Osteoblast (primary cell): ENCODE results near the gene CTNNA2. TPM values are rescaled to one million over a fixed set of nuclear protein-coding genes. Genes with fewer than 3 reads are reported as not detected.

Source experiments
- DNase-seq: peaks from one replicate; pipeline ENCODE4 v3.0.0; 2011; ENCODE audit warnings: low spot score, mixed read lengths; ENCODE audit not compliant: insufficient read length; ENCODE audit errors: missing footprints
- H2AFZ ChIP-seq: 2 replicates; pipeline ENCODE4 v1.6.0; 2011; ENCODE audit warnings: mild to moderate bottlenecking, low read length
- H3K27ac ChIP-seq: 2 replicates; pipeline ENCODE4 v1.5.1; 2011; ENCODE audit warnings: mild to moderate bottlenecking, low read depth, low read length, moderate library complexity
- H3K27me3 ChIP-seq: 2 replicates; pipeline ENCODE4 v1.6.0; 2012; ENCODE audit warnings: mild to moderate bottlenecking, control low read depth, inconsistent platforms, low read length, moderate library complexity; ENCODE audit not compliant: insufficient read depth
- H3K36me3 ChIP-seq: 2 replicates; pipeline ENCODE4 v1.5.1; 2011; ENCODE audit warnings: mild to moderate bottlenecking, low read length, control low read depth, moderate library complexity; ENCODE audit not compliant: insufficient read depth
- H3K4me1 ChIP-seq: 2 replicates; pipeline ENCODE4 v1.5.1; 2011; ENCODE audit warnings: mild to moderate bottlenecking, low read length, control low read depth, moderate library complexity; ENCODE audit not compliant: insufficient read depth
- H3K4me2 ChIP-seq: 2 replicates; pipeline ENCODE4 v1.6.0; 2011; ENCODE audit warnings: mild to moderate bottlenecking, low read length; ENCODE audit not compliant: insufficient read depth
- H3K4me3 ChIP-seq: fragments of 200-600 bp; sonication (generic); 3 replicates; pipeline ENCODE4 v1.5.1; 2012; ENCODE audit warnings: mild to moderate bottlenecking, low read length, inconsistent platforms; ENCODE audit not compliant: insufficient read depth
- H3K79me2 ChIP-seq: 2 replicates; pipeline ENCODE4 v1.6.0; 2012; ENCODE audit warnings: mild to moderate bottlenecking, low read length, control low read depth, inconsistent platforms; ENCODE audit not compliant: insufficient read depth
- H3K9me3 ChIP-seq: 2 replicates; pipeline ENCODE4 v1.5.1; 2011; ENCODE audit warnings: low read depth, low read length, control low read depth
- H4K20me1 ChIP-seq: 2 replicates; pipeline ENCODE4 v1.6.0; 2012; ENCODE audit warnings: mild to moderate bottlenecking, low read length, control low read depth; ENCODE audit not compliant: insufficient read depth
- total RNA-seq: library from RNA; depleted of rRNA; stranded (reverse); fragments of >200 nt; gene quantifications from 2 replicates; pipeline ENCODE4 v1.2.3, GENCODE V29; 2012
- TF ChIP-seq, protein P1 (sequence below): IDR thresholded peaks from 2 replicates; pipeline ENCODE4 v1.5.1; 2011; ENCODE audit warnings: mild to moderate bottlenecking, low read depth, low read length, moderate library complexity; ENCODE audit errors: extremely low read depth

CTNNA2 gene
- total RNA-seq, 1 donor = not detected

DNA sequence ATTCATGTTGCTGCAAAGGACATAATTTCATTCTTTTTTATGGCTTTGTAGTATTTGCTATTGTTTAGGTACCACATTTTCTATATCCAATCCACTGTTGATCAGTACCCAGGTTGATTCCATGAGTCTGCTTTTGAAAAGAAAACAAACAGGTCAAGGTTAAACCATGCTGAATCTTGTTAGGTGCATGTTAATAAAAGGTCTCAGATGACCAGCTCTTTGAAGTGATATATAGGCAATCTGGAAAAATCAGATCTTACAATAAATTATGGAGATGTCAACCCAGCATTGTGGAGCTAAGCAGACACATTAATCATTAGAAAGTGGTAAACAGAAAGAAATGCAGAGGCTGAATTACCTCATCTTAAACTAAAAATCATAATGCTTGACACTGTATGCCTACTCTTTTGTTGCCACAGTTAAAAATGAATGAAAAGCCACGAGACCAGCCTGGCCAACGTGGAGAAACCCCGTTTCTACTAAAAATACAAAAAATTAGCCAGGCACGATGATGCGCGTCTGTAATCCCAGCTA lies 246.0 kb downstream of the CTNNA2 start:
- H3K79me2 ChIP-seq = no peaks in the 10 kb centered on the region
- no peak overlapping the region for H3K27ac ChIP-seq
- DNase-seq = no peak
- H2AFZ ChIP-seq = no peak overlapping the region
- no peaks in the 10 kb centered on the region for H3K9me3 ChIP-seq
- no peaks in the 10 kb centered on the region for H3K27me3 ChIP-seq
- H3K36me3 ChIP-seq = no peaks in the 10 kb centered on the region
- no peak overlapping the region for H3K4me3 ChIP-seq
- no peaks in the 10 kb centered on the region for H3K4me1 ChIP-seq
- TF ChIP-seq, protein P1, sequence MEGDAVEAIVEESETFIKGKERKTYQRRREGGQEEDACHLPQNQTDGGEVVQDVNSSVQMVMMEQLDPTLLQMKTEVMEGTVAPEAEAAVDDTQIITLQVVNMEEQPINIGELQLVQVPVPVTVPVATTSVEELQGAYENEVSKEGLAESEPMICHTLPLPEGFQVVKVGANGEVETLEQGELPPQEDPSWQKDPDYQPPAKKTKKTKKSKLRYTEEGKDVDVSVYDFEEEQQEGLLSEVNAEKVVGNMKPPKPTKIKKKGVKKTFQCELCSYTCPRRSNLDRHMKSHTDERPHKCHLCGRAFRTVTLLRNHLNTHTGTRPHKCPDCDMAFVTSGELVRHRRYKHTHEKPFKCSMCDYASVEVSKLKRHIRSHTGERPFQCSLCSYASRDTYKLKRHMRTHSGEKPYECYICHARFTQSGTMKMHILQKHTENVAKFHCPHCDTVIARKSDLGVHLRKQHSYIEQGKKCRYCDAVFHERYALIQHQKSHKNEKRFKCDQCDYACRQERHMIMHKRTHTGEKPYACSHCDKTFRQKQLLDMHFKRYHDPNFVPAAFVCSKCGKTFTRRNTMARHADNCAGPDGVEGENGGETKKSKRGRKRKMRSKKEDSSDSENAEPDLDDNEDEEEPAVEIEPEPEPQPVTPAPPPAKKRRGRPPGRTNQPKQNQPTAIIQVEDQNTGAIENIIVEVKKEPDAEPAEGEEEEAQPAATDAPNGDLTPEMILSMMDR = no peak
- H3K4me2 ChIP-seq = no peak overlapping the region
- no peaks in the 10 kb centered on the region for H4K20me1 ChIP-seq

DNA sequence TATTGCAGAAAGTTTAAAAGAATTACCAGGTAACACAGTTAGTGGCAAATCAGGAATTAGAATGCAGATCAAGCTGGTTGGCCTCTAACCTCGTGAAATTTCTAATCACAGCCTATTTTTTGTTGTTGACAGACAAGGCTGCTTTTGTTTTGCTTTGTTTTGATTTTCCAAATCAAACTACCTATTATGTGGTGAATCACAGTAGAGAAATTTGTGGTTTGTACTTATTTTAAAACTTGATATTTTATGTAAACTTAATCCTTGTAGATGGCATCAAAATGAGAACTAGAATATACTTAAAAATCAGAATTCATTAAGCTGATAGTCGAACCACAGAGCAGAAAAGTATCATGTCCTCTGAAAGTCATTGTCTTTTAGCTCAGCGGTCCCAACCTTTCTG lies 258.1 kb downstream of the CTNNA2 start:
- TF ChIP-seq, protein P1 = no peak
- H2AFZ ChIP-seq = no peak overlapping the region
- H3K79me2 ChIP-seq = no peaks in the 10 kb centered on the region
- H3K4me2 ChIP-seq = no peak overlapping the region
- no peaks in the 10 kb centered on the region for H3K36me3 ChIP-seq
- no peak overlapping the region for H3K27ac ChIP-seq
- no peaks in the 10 kb centered on the region for H3K27me3 ChIP-seq
- no peak for DNase-seq
- no peaks in the 10 kb centered on the region for H4K20me1 ChIP-seq
- H3K4me3 ChIP-seq = no peak overlapping the region
- H3K9me3 ChIP-seq = no peaks in the 10 kb centered on the region
- H3K4me1 ChIP-seq = no peaks in the 10 kb centered on the region

DNA sequence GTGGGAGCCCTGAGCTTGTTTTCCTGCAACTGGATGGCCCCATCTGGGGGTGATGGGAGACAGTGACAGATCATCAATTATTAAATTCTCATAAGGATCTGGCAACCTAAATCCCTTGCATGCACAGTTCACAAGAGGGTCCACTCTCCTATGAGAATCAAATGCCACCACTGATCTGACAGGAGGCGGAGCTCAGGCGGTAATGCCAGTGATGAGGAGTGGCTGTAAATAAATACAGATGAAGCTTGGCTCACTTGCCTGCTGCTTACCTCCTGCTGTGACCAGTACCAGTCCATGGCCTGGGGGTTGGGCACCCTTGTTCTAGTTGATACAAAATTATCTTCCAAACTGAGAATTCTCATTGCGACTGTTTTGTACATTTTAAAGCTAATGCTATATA lies 258.6 kb downstream of the CTNNA2 start:
- Histone ChIP-seq H4K20me1 (no peaks in the 10 kb centered on the region), H3K79me2 (no peaks in the 10 kb centered on the region), H3K4me2 (no peak overlapping the region), H3K9me3 (no peaks in the 10 kb centered on the region), H3K4me3 (no peak overlapping the region), H2AFZ (no peak overlapping the region), H3K36me3 (no peaks in the 10 kb centered on the region), H3K27ac (no peak overlapping the region), H3K4me1 (no peaks in the 10 kb centered on the region), H3K27me3 (no peaks in the 10 kb centered on the region)
- TF ChIP-seq, protein P1 = no peak
- DNase-seq = no peak

DNA sequence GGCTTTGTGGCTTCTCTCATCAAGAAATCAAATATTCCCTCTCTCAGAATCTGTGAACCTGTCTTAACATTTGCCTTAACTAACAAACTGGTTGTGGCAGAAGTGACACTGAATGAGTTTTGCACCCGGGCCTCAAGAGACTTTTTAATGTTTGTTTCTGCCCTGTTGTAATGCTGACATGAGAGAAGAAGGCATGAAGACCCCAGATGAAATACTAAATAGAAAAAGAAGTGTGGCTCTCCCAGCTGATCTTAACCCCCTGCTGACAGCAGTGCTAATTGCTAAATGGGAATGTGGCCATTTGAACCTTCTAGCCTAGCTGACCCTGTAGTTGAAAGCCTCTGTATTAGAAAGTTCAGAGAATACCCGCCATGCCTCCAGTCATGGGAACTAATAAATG lies 261.2 kb downstream of the CTNNA2 start:
- H3K4me3 ChIP-seq = no peak overlapping the region
- no peaks in the 10 kb centered on the region for H4K20me1 ChIP-seq
- H3K79me2 ChIP-seq = no peaks in the 10 kb centered on the region
- no peaks in the 10 kb centered on the region for H3K36me3 ChIP-seq
- no peak overlapping the region for H3K4me2 ChIP-seq
- no peaks in the 10 kb centered on the region for H3K4me1 ChIP-seq
- DNase-seq = no peak
- TF ChIP-seq, protein P1 = no peak
- H3K27me3 ChIP-seq = no peaks in the 10 kb centered on the region
- no peak overlapping the region for H3K27ac ChIP-seq
- H3K9me3 ChIP-seq = no peaks in the 10 kb centered on the region
- no peak overlapping the region for H2AFZ ChIP-seq
